ELR (cell line): Measurements from ENCODE around the gene EMD.
"Not testable (repeated sequence)": the region's sequence is repeated elsewhere in the genome, so short reads cannot be mapped to it uniquely, and the experiment has no call there.

Experiments used
- DNase-seq: peaks from one replicate; pipeline ENCODE4 v3.0.0-alpha.2; 2015; ENCODE audit warnings: low read depth

Gene EMD

DNA sequence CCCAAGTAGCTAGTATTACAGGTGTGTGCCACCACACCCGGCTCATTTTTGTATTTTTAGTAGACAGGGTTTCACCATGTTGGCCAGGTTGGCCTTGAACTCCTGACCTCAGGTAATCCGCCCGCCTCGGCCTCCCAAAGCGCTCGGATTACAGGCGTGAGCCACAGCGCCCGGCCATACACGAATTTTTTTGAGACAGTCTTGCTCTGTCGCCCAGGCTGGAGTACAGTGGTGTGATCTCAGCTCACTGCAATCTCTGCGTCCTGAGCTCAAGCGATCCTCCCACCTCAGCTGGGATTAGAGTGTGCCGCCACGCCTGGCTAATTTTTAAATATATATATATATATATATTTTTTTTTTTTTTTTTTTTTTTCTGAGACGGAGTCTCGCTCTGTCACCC lies 17.3 kb downstream of the EMD start:
- DNase-seq: not testable (repeated sequence)

DNA sequence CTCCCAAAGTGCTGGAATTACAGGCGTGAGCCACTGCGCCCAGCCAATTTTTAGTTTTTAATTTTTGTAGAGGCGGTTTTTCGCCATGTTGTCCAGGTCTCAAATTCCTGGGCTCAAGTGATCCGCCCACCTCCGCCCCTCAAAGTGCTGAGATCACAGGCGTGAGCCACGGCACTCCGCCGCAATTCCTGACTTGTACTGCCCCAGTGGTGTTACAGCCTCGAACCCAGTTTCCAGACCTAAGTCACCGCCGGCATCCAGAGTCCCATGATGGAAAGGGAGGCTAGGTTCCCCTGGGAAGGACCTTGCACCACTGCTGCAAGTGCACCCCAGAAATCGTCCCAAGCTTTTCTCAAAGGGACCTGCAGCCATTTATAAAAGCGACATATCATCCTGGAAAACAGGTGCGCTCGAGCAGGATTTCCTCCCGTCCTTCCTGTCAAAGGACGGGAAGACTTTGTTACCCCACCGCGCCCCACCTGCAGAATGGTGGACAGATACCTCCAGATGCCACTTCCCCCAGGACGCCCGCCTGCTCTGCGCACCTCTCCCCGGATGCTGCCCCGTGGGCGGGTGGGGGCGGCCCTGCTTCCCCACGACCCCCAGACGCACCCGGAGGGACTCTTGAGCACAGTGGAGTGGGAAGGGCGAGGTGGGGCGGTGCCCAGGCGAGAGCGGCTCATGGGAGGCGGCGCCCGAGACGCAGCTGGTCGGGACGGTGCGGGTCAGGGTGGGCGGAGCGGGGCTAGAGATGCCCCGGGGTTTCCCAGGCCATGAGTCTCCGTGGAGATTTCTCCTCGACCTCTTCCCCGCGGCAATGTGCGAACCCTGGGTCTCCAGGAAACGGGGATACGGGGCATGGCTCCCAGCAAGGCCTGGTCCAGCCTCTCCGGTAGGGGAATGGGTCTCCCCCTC lies 18.1 kb downstream of the EMD start:
- peak; percentile 78 for DNase-seq

DNA sequence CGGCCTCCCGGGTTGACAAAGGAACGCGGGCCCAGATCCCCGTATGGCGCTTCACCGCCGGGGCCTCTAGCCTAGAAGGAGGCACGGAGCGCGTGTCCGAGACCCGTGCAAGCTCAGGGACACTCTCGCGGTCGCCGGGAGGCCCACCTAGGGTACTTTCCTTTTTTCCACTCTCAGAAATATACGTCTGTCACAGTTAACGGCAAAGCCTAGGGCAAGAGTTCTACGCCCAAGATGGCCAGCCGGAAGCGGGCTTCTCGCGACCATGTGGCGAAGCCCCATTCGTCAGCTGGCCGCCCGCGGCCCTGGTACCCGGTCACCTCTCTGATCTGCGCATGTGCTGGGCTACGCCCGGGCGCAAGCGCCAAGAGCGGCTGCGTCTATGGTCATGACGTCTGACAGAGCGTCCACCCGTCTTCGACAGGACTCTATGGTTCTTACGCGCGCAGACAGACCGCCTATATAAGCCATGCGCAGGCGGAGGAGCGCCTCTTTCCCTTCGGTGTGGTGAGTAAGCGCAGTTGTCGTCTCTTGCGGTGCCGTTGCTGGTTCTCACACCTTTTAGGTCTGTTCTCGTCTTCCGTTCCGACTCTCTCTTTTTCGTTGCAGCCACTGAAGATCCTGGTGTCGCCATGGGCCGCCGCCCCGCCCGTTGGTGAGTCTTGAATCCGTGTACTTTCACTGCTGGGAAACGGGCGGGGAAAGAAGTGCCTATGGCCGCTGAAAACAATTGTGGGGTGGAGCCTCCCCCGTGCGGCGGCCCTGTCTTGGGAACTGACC lies 19.0 kb downstream of the EMD start, which contains the start of gene RPL10:
RPL10 (plus strand) TSS at position 490 of the 780 bp plus-strand sequence; CDS start at position 633, 143 bp downstream.
- peak; percentile 94 for DNase-seq

DNA sequence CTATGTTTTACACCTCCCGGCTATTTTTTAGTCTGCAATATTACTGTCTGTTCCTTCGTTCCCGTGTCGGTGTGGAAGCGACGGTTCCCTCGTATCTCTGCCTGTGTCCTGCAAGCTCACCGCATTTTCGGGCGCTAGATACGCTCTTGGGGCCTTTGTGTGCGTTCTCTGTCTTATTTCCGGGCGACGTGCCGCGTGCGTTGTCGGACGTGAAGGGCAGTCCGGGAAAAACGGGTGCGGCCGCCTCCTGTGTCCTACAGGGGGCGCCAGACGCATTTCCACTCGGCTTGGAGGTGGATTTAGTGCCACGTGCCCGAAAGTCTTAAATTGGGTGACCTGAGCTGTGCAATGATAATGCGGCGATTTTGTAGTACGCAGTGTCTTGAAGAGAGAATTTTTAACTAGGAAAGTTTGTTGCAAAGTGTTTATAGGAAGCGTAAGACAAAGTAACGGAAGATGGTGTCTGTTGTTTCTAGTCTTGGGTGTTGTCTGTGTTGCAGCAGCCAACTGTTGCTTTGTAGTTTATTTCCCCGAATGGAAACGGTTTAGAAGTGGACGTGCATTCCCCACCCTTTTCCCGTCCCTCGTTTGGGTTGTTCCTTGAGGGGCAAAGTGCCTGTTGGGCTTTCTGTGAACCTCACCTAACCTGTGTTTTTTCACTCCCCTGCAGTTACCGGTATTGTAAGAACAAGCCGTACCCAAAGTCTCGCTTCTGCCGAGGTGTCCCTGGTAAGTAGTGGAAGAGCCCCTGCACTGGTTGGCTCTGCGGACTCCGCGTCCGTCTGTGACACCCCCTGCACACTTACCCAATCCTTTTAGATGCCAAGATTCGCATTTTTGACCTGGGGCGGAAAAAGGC lies 19.8 kb downstream of the EMD start:
- DNase-seq: peak; percentile 74

DNA sequence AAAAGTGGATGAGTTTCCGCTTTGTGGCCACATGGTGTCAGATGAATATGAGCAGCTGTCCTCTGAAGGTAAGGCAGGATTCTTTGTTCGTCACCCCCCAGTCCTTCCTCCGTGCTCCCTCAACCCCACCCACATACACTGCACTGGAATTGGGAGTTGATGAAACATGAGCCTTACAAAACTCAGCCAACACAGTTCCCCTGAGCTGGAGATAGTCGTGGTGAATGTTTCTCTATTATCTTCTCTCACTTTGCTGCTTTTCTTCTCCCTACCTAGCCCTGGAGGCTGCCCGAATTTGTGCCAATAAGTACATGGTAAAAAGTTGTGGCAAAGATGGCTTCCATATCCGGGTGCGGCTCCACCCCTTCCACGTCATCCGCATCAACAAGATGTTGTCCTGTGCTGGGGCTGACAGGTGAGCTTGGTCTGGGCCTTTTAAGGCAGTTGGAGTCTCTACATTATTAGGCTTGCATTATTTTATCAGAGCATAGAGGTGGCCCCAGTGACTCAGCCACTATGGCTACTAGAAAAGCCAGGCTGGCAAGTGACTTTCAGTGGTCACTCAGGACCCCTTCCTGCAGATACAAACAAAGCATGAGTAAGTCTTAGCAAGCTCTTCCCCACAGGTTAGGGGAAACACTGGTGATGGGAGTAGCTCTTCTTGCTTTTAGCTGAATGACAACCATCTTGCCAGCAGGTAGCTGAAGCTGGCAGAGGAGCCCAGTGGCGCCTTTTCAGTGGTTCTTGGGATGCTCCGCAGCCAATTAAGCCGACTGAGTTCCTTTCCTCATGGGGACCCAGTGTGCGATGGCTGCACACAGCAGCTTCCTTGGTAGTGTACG lies 20.7 kb downstream of the EMD start:
- peak; percentile 39 for DNase-seq

DNA sequence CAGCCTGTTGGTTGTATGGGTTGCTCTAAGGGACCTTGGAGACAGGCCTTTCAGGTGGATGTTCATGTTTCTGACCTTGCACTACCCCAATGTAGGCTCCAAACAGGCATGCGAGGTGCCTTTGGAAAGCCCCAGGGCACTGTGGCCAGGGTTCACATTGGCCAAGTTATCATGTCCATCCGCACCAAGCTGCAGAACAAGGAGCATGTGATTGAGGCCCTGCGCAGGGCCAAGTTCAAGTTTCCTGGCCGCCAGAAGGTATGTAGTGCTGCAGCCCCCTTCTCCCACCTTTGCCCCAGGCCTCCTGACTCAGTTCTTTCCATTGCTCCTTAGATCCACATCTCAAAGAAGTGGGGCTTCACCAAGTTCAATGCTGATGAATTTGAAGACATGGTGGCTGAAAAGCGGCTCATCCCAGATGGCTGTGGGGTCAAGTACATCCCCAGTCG lies 21.3 kb downstream of the EMD start:
- DNase-seq: not testable (repeated sequence)

DNA sequence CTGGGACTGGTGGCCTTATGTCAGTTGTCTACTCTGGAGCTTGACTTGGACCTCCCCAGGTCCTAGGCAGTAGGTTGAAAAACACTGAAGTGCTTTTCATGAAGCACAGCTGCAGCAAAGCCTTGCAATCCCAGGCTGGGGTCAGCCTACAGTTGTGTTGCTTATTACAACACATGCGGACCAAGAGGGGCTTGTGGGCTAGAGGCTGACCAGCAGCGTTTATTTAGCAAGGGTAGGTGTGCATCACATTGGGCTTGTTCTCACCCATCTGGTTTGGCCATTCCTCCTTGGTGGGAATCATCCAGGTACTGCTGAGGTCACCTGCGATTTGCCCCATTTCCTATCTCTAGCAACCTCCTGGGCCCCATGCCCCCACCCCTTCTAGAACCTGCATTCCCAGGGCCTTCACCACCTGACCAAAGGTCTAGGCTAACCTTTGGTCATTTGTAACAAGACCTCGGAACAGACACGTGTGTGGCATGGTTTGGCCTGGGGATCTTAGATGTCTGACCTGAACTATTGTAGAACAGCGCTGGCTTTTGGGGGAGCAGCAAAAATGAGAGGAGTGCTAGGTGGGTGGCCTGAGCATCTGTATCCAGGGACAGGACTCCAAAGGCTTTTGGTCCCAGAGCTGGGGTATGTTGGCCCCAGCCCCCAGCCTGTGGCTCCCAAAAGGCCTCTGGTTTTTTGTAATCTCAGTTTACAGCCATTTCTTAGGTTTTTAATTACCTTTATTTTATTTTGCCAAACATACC lies 22.1 kb downstream of the EMD start:
- peak; percentile 61 for DNase-seq

DNA sequence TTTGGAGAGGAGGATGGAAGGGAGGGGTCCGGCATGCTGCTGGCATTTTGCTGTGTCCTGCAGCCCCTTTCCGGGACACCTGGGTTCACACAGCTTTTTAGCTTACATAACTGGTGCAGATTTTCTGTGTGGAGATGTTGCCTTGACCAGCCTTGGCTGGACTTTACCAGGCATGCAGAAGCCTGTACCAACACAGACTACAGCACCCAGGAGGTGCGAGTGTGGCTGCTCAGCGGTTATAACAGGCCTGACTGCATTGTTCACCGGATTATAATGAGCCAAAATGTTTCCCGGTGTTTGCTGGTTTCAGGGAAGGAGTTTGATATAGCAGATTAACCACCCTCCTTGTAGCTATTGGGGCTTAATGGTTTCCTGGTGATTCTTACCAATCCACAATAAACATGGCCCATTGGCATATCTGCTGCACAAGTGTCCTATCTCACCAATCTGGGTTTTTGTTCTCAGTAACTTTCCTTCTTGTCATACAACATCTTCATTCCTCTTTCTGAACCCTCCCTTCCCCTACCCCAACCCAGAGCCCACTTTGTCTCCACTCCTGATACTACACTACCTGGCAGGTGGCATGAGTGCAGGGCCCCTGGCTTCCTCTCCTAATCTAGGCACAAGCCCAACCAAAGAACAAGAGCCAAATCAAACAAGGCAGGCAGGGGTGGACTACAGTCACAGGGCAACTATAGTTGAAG lies 23.0 kb downstream of the EMD start:
- DNase-seq: peak; percentile 45

DNA sequence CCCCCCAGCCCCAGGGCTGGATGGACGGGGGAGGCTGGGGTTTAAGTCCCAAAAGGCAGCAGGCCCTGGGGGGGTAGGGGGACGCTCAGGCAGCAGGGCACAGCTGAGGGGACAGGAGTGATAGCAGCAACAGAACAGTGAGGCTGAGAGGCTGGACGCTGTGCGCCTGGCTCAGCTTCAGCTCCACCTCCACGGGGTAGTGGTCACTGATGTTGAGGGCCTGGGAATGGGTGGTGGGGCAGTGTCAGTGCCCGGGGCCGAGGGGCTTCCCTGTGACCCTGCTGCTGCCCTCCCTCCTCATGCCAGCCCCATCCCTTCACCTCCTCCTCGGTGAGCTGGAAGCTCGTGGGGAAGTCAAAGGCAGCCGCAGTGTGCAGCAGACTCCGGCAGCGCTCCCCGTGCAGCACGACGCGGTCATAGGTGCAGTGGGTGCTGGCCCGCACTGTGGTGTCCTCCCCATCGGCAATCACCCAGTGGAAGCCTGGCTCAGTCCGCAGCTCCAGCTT lies 23.6 kb downstream of the EMD start:
- no peak for DNase-seq

DNA sequence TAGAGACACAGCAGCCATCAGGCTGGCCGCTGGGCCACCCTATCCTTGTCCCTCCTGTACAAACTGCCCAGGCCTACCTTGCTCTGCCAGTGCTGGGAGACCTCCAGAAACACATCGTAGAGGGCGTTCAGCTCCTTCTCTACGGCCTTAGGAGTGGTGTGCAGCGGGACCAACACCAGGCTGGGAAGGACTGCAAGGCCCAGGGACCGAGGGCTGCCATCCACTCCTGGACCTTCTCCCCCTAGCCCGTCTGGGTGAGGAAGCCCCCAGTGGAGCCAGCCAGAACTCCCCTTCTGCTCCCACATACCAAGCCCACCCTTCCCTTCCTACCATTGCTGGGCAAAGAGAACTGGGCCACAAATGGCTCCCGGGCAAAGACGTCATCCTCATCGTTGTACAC lies 24.1 kb downstream of the EMD start:
- DNase-seq: no peak

DNA sequence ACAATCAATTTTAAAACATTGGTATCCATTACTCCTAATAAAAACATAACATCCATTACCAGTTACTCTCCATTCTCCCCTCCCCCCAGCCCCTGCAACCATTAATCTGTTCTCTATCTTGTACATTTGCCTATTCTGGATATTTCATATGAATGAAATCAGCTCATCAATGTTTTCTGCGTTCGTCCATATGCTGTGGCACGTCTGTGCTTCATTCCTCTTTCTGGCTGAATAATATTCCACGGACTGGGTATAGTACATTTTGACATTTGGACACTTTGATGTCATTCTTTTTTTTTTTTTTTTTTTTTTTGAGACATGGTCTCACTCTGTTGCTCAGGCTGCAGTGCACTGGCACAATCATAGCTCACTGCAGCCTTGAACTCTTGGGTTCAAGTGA lies 24.8 kb downstream of the EMD start:
- DNase-seq: no peak

DNA sequence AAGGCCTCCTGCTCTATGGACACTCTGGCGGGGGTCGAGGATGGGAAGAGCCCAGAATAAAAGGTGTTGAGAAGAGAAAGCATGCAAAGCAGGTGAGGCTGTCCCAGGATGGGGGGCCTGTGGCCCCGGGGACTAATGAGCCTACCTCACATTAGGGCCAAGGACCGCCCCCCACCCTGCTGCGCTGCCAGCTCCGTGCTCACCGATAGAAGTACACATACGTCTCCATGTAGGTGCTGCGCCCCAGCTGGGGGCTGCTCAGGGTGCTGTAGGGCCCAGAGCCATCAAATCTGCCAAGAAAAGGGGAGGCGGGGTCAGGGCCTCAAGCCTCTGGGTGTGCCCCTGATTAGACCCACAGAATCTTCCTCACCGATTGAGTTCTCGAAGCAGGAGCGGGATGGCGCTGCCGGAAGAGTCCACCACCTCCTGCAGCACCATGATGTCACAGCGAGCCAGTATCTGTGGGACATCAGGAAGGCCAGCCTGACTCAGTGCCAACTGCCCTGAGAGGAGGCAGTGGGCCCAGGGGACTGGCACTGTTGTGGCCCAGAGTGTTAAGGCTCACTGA lies 25.6 kb downstream of the EMD start:
- DNase-seq: no peak

DNA sequence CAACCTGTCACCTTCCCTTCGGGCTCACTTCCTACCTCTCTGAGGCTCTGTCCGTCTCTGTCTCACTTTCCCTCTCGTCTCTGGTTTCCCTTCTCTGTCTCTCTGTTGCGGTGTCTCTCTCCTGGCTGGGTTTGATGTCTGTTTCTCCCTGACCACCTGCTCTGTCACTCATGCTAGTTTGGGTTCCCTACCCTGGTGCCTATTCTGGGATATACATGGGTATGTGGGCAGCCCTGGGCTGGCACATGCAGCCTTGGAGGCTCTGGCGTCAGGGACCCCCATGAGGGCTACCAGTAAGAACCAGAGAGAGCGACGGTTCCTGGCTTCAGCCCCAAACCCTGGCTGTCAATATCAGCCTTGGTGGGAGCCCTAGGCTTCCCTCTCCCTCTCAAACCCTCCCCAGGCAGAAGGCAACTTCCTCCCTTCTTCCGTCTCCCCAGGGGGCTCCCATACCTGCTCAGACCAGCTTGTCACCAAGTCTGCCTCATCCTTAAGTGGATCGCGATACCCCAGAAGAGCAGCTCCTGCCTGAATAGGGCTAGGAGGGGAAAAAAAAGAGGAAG lies 29.6 kb downstream of the EMD start:
- no peak for DNase-seq

DNA sequence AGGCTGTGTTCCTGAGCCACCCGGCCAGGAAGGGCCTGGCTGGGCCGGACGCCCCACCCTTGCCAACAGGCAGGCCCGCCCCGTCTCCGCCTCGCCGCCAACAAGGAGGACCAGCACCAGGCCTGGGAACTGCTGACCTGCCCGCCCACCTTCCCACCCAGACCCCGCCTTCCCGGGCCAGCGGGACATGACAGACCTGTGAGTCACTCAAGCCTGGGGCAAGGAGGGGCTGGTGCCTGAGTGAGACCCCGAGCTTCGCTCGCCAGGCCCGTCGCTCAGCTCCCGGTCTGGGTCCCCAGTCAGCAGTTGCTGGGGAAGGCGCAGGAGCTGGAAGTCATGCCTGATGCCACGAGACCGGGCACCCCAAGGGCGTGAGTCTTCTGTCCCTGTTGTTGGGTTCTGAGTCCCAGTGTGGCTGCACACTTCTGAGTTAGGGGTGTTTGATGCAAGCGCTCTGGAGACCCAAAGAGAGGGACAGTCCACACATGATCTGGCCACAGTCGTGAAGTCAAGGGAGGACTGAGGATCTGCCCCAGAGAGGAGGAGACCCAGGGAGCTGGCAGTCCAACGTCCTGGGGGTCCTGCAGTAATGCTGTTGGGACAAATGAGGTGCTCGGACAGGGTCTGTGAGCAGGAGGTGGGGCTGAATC lies 30.3 kb downstream of the EMD start, which contains the start of gene DNASE1L1:
DNASE1L1 (minus strand) TSS at position 33 of the 650 bp plus-strand sequence. CDS start 3,686 bp downstream, outside the sequence.
- peak; percentile 94 for DNase-seq

DNA sequence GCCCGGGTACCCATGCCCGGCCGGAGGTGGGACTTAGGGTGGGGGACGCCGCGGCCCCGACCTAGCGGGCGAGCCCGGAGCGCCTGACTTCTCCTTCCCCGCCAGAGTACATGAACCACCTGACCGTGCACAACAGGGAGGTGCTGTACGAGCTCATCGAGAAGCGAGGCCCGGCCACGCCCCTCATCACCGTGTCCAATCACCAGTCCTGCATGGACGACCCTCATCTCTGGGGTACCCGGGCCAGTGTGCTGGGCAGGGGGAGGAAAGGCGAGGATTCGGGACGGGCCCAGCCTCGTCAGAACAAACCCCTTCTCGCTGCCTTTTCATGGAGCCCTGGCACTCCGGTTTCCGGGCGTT lies 32.9 kb downstream of the EMD start:
- DNase-seq: peak; percentile 68

DNA sequence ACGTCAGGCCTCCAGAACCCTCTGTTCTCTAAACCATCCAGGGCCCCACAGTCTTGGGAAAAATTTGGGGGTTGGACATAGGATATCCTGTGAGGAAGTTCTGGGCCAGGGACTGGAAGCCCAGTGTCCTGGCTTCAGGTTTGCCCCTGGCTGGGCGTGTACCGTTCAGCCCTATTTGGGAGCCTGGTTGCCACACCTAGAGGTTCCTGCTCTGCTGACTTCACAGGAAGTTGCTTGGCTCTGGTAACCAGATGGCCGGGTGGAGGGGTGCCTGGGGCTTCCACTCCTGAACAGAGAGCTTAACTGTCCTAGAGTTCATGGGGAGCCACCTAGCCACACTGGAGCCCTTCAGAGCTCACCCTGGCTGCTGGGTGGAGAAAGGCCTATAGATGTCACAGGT lies 33.4 kb downstream of the EMD start:
- peak; percentile 22 for DNase-seq

DNA sequence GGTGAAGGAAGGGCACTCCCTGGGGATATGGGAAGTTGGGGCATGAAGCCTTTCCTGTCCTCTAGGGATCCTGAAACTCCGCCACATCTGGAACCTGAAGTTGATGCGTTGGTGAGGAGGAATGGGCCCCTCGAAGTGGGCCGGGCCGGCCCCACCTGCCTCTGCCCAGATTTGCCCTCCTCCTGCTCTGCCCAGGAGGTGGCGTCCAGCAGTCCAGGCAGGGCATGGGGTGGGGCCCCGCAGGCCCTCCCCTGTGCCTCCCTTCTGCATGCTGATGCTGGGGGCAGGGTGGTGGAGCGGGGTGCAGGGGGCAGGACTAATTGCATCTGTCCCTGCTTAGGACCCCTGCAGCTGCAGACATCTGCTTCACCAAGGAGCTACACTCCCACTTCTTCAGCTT lies 34.0 kb downstream of the EMD start:
- DNase-seq: no peak

DNA sequence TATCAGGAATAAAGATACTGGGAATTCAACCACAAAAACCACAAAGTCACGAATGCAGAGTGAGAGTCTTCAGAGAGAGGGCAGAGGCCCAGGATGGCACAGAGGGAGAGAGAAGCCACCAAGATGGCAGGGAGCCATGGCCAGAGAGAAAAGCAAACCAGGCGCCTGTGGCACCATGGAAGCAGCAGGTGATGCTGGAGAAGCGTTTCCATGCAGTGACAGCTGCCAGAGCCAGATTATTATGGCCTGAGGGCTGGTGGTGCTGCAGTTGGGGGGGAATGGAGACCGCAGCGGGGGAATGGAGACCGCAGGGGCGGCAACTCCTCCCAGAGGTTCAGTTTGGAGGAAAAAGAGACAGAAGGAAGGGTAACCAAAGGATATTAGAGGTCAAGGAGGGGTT lies 38.1 kb downstream of the EMD start:
- DNase-seq: no peak
